SH-SY5Y (cell line): ENCODE data around the gene CDA.

Source experiments
- GATA2 ChIP-seq: IDR thresholded peaks from 2 replicates; pipeline ENCODE4 v1.6.1; 2011; ENCODE audit warnings: mild to moderate bottlenecking, low read depth, low read length
- GATA3 ChIP-seq: IDR thresholded peaks from 2 replicates; pipeline ENCODE4 v1.6.1; 2011; ENCODE audit warnings: low read depth, mild to moderate bottlenecking, low read length, moderate library complexity

CDA gene

DNA sequence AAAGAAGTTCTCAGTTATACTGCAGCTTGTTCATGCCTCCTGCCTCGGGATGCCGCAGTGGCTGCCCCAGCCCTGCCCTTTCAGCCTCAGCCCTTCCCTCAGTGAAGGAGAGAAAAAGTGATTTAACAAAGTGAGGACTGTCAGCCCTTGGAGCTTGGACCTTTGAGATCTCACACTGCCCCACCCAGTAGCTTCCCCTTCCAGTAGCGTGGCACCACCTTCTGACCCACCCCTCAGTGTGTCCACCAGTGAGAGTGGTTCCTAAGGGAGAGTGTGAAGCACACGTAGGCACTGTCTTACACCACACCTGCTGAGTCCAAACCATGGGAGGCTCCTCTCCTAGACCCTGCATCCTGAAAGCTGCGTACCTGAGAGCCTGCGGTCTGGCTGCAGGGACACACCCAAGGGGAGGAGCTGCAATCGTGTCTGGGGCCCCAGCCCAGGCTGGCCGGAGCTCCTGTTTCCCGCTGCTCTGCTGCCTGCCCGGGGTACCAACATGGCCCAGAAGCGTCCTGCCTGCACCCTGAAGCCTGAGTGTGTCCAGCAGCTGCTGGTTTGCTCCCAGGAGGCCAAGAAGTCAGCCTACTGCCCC is at the start of gene CDA:
Gene CDA (plus strand): TSS at position 464 of the 592 bp plus-strand sequence. CDS start 33 bp downstream, at position 497.
- no peak for TF ChIP-seq GATA3
- no peak for TF ChIP-seq GATA2

DNA sequence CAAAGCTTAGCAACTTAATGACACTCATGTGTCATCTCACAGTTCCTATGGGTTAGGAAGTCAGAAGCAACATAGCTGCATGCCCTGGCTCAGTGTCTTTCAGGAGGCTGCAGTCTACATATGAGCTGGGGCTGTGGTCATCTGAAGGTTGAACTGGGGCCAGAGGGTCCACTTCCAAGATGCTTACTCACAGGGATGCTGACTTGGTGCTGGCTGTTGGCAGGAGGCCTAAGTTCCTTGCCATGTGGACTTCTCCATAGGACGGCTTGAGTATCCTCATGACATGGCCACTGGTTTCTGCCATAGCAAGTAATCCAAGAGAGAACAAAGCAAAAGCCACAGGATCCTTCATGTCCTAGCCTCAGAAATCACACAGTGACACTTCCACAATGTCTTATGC is 48.6 kb upstream of the CDA start:
- TF ChIP-seq GATA3 = no peak
- no peak for TF ChIP-seq GATA2

DNA sequence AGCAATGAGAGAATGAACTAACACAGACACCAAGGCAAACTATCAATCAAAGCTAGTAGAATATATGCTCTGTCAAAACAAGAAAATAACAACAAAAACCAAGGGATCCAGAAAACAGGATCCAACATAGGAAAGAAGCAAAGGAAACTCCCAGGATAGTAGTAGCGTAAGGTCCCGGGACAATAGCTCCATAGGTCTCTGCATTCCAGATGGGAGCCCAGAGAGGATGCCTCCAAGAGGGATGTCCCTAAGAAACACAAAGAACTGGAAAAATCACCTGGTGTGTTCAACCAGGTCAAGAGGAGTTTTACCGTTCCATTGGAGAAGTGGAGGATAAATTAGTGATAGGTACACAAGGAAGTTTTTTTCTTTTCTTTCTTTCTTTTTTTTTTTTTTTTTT is 42.3 kb upstream of the CDA start:
- TF ChIP-seq GATA2 (no peak), GATA3 (no peak)

DNA sequence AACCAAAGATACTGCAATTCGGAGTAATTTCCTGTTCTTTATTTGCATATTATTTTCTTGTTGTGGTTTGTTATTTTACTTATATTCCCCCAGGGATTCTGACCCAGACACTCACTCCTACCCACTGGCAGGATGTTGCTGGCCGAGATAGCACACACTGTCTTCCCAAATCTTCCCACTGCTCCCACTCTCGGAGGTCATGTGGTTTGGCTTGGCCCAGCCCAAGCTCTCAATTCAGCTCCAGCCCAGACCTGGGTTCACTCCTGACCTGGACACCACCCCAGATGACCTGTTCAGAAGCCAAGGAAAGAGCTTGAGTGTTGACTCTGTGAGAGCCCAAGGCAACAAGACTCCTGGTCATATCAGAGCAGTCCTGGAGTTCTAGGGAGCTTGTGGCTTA is 37.7 kb upstream of the CDA start:
- TF ChIP-seq GATA2 = no peak
- no peak for TF ChIP-seq GATA3

DNA sequence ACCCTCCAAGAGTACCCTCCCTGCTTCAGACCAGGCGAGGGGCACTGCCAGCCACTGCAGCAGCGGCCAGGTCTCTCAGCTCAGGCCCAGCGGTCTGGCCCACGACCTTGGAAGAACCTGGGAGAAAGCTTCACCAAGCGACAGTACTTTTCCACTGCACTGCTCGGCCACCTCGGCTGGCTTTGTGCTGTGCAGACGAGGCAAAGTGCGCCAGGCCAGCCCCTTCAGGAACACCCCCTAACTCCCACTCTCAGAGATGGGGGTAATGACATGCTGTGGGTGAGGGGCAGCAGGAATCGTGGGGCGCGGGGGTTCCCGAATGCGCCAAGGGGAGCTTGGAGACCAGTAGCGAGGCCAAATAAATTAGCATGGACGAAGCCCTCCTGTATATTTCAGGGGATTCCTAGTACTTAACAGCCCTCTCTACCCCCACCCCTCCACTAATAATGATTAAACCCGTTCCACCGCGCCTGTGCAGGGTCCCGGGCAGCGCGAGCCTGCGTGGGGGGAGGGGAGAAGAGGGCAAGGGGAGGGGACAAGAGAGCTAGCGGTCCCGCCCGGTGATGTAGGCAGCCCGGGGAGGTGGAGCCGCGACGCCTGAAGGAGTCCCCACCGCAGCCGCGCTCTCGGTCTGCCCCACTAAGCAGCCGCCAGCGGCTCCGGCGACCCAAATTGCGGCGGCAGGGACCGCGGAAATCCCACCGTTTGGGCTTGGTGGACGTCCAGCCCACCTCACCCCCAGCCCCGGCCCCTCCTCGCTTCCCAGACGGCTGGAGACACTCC is 36.8 kb upstream of the CDA start, which contains the start of gene FAM43B:
Gene FAM43B (plus strand): TSS at position 629 of the 783 bp plus-strand sequence. CDS start 401 bp downstream, outside the sequence.
- TF ChIP-seq GATA3 = no peak
- no peak for TF ChIP-seq GATA2

DNA sequence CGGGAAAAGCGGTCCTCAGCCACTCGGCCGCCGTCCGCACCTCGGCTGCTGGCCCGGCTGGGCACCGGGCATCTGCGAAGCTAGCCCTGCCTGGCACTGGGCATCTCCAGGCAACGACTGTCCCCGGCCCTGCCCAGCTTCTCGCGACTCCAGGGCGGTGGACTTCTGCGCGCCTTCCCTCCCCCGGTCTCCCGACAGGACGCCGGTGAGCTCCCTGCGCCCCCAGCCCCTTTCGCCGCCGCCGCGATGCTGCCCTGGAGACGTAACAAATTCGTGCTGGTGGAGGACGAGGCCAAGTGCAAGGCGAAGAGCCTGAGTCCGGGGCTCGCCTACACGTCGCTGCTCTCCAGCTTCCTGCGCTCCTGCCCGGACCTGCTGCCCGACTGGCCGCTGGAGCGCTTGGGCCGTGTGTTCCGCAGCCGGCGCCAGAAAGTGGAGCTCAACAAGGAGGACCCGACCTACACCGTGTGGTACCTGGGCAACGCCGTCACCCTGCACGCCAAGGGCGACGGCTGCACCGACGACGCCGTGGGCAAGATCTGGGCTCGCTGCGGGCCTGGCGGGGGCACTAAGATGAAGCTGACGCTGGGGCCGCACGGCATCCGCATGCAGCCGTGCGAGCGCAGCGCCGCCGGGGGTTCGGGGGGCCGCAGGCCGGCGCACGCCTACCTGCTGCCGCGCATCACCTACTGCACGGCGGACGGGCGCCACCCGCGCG is 36.0 kb upstream of the CDA start:
- no peak for TF ChIP-seq GATA2
- no peak for TF ChIP-seq GATA3

DNA sequence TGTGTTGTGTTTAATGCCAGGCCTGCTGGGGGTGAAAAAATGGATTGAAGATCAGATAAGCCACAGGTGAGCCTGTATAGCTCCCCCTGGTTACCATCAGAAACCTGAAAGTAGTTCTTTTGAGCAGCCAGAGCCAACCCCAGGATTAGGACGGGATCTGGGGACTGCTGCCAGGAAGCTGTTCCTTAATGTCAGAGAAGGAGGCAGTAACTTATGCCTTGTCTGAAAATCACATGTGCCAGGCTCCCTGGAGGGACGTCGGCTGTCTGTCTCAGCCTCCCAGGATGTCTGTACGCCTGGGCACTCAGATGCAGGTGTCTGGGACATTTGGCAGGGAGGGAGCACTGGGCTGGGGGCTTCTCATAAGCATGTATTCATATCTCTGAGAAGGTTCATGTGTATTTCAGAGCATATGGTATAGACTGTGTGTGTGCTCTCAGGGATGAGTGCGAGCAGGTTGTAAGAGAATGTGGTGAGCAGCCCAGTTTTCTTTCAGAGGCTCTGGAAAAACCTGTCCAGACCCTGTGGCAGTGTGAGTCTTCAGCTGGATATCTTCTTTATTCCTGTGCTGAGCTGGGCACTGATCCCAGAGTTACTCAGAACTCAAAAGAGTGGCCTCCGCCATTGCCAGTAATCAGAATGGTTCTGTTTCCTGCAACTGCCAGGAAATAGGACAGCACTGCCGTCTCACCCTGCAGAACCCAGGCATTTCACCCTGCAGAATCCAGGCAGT is 33.7 kb upstream of the CDA start:
- TF ChIP-seq GATA3 = no peak
- TF ChIP-seq GATA2 = no peak

DNA sequence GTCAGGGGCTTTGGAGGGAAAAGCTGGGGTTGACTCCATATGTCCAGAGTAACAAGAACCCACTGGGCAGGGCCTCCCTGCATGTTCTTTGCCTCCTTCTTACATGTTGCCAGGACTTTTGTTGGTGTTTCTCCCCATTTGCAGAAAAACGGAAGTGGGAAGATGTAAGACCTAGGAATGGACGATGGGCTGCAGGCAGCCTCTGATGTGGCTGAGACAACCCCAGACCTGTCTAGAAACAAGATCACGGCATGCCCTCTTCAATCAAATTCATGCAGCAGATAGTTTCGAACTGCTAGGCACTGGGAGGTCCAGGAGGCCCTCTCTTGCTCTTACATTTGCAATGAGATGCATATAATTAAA is 33.2 kb upstream of the CDA start:
- TF ChIP-seq GATA2 (no peak), GATA3 (no peak)

DNA sequence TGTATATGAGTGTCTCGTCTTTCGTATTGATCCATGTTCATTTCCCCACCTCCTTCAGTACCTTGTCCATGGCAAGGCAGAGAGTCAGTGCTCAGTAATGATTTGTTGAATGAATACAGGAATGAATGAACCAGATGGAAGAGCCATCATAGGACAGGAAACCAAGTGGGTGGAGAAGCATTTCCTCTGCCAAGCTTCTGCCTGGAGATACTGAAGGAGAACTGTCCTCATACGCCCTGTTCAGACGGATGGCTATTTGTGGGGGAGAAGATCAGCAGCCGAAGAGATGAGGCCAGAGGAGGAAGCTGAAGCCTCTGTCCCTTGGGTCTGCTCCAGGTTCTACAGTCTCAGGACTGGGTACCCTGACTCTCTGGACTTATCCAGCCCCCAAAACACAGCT is 30.7 kb upstream of the CDA start:
- no peak for TF ChIP-seq GATA3
- no peak for TF ChIP-seq GATA2

DNA sequence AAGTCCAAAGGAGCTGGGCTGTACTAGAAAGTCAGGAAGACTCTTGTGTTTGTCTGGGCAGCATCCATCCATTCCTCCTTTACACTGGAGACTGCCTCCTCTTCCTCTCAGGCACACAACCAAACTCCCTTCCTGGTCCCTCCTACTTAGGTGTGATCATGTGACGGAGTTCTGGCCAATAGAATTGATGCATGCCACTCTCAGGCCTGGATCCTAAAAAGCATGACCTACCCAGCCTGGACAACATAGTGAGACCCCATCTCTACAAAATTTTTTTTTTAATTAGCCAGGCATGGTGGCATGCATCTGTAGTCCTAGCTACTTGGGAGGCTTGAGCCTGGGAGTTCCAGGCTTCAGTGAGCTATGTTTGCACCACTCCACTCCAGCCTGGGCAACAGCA is 27.9 kb upstream of the CDA start:
- TF ChIP-seq GATA2 = no peak
- TF ChIP-seq GATA3 = no peak

DNA sequence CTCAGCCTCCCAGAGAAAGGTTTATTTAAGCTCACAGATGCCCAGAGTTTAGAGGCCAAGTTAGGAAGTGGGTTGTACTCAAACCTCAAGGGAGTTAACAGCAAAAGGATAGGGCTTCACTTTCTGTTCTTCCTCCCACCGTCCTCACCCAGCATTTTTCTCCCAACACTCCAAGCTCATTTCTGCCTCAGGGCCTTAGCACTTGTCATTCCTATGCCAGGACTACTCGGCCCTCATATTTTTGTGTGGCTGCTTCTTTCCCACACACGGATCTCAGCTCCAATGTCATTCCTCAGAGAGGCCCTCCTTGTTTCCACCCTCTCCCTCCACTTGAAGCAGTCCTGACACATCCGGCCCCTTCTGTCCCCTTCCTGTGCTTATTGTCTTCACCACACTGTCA is 23.7 kb upstream of the CDA start:
- TF ChIP-seq GATA3 = no peak
- TF ChIP-seq GATA2 = no peak

DNA sequence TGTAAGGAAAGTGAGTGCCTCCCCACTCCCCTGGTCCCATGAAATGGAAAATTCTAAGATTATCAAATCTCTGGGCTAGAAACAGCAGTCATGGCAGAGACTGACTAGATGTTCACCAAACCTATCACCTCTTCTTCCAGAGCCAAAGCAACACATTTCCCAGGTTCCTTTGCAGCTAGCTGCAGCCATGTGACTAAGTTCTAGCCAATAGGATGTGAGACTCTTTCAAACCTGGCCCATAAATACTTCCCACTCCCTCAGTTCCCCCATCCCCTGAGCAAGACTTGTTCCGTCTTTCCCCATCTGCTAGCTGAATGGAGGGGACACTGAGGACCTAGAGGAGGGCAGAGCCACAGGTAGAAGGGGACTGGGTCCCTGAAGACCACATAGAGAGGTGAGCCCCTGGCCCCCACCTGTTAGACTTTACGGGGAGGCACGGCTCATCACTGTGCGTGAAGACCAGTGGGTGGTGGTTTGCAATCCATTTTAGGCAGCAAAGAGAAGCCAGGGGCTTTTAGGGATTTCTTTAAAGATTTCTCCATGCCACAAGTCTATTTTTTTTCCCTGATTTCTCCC is 19.3 kb upstream of the CDA start:
- TF ChIP-seq GATA2 = no peak

DNA sequence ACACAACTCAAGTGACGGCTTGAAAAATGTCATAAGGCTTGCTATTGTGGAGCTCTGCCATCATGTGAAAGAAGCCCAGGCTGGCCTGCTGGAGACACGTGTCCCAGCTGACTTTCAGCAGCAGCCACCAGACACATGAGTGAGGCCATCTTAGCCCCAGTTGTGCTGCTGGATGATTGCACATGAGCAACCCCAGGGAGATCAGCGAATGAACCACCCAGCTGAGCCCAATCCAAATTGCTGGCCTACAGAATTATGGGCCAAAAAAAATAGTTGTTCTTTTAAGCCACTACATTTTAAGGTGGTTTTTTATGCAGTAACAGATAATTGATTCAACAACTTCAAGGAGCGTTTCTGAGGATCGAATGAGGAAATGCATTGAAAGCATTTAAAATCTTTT is 17.5 kb upstream of the CDA start:
- TF ChIP-seq GATA3 (no peak), GATA2 (no peak)

DNA sequence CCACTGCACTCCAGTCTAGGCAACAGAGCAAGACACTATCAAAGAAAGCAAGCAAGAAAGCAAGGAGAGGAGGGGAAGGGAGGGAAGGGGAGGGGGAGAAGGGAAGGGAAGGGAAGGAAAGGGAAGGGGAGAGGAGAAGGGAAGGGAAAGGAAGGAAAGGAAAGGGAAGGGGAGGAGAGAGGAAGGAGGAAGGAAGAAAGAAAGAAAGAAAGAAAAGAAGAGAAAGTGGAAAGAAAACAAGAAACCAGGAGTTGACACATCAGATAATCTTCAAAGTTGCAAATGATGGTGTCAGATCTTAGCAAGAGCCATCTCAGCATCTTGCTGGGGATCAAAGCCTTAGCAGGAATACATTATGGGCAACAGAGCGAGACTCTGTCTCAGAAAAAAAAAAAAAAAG is 14.9 kb upstream of the CDA start:
- no peak for TF ChIP-seq GATA2
- no peak for TF ChIP-seq GATA3
